Measurements from ENCODE around the gene ST8SIA4.

The ST8SIA4 gene

DNA sequence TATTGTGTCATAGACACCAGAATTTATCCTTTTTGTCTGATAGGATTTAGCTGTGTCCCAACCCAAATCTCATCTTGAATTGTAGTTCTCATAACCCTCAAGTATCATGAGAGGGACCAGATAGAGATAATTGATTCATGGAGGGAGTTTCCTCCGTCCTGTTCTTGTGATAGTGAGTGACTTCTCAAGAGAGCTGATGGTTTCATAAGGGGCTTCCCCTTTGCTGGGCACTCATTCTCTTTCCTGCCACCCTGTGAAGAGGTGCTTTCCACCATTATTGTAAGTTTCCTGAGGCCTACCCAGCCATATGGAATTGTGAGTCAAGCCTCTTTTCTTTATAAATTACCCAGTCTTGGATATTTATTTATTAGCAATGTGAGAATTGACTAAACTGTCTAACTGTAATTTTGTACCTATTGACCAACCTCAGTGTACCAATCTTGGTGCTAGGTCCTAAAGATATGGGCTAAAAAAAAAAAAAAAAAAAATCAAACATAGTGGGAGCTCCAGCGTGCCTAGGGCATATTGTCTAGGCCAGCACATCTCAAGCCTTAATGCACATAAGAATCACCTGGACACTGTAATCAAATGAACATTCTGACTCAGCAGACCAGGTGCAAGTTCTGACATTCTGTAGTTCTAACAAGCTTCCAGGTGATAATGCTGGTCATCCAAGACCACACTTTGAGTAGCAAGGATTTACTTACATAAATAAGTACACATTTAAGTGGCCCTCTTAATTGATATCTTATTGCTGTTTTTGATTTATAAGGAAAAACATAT, 30.5 kb downstream of the ST8SIA4 start:
- Histone ChIP-seq H3K9me3 (ENCODE audit: control insufficient read depth in 1 of 2, low read length in 2 of 2) (no peaks in the 10 kb centered on the region), H3K27ac (ENCODE audit: low read depth, low read length) (no peak overlapping the region), H3K4me3 (ENCODE audit: low read depth in 1 of 2, low read length in 2 of 2) (no peak overlapping the region), H3K36me3 (ENCODE audit: control insufficient read depth in 1 of 2, insufficient read depth in 2 of 2, low read length in 2 of 2) (no peaks in the 10 kb centered on the region), H3K4me1 (ENCODE audit: control insufficient read depth in 1 of 2, insufficient read depth in 2 of 2, low read length in 2 of 2) (no peaks in the 10 kb centered on the region), H3K27me3 (ENCODE audit: control insufficient read depth in 1 of 2, insufficient read depth in 2 of 2, low read length in 2 of 2) (no peaks in the 10 kb centered on the region), H3K9ac (ENCODE audit: low read depth in 1 of 2, low read length in 2 of 2) (no peak overlapping the region)

DNA sequence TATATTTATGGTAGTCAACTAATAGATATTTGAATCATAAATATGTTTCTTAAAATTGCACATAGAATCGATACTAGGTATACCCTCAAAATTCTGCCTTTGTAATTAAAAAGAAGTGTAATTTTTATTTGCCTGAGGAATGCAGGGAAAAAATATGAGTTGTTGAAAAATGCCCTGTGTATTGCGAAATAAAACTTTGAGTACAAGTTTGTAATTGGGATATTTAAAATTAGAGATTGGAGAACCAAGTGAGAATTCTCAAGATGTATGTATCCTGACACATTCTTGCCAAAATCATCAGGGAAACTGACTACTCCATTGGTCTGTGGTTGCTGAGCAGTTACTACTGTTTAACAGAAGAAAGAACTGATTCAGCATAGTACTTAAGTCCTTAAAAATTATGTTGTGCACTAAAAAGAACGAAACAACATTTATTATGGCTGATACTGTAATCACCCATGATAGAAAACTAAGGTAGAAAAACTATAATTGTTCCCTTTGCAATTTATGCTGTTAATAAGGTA, 36.0 kb downstream of the ST8SIA4 start:
- Histone ChIP-seq H3K4me3 (ENCODE audit: low read depth in 1 of 2, low read length in 2 of 2) (no peak overlapping the region), H3K27me3 (ENCODE audit: control insufficient read depth in 1 of 2, insufficient read depth in 2 of 2, low read length in 2 of 2) (no peaks in the 10 kb centered on the region), H3K36me3 (ENCODE audit: control insufficient read depth in 1 of 2, insufficient read depth in 2 of 2, low read length in 2 of 2) (no peaks in the 10 kb centered on the region), H3K4me1 (ENCODE audit: control insufficient read depth in 1 of 2, insufficient read depth in 2 of 2, low read length in 2 of 2) (no peaks in the 10 kb centered on the region), H3K9ac (ENCODE audit: low read depth in 1 of 2, low read length in 2 of 2) (no peak overlapping the region), H3K27ac (ENCODE audit: low read depth, low read length) (no peak overlapping the region), H3K9me3 (ENCODE audit: control insufficient read depth in 1 of 2, low read length in 2 of 2) (no peaks in the 10 kb centered on the region)

DNA sequence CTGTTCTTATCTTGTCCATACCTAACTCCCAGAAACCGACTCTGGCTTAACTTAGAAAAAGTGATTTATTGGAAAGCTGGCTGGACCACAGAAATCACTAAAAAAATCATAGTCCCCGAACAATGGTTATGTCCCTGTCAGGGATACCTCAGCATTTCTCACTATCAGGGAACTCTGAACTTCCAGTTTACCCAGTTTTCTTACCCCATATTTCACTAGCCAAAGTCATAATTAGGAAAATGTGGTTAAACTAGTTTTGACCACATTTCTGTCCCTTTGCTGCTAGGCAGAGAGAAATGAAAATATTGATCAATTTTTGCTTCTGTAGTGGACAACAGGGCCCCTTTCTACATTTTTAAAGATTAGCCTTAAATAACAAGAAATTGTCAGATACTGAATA, 38.2 kb downstream of the ST8SIA4 start:
- Histone ChIP-seq H3K4me1 (ENCODE audit: control insufficient read depth in 1 of 2, insufficient read depth in 2 of 2, low read length in 2 of 2) (no peaks in the 10 kb centered on the region), H3K4me3 (ENCODE audit: low read depth in 1 of 2, low read length in 2 of 2) (no peak overlapping the region), H3K9me3 (ENCODE audit: control insufficient read depth in 1 of 2, low read length in 2 of 2) (no peaks in the 10 kb centered on the region), H3K36me3 (ENCODE audit: control insufficient read depth in 1 of 2, insufficient read depth in 2 of 2, low read length in 2 of 2) (no peaks in the 10 kb centered on the region), H3K27ac (ENCODE audit: low read depth, low read length) (no peak overlapping the region), H3K27me3 (ENCODE audit: control insufficient read depth in 1 of 2, insufficient read depth in 2 of 2, low read length in 2 of 2) (no peaks in the 10 kb centered on the region), H3K9ac (ENCODE audit: low read depth in 1 of 2, low read length in 2 of 2) (no peak overlapping the region)

DNA sequence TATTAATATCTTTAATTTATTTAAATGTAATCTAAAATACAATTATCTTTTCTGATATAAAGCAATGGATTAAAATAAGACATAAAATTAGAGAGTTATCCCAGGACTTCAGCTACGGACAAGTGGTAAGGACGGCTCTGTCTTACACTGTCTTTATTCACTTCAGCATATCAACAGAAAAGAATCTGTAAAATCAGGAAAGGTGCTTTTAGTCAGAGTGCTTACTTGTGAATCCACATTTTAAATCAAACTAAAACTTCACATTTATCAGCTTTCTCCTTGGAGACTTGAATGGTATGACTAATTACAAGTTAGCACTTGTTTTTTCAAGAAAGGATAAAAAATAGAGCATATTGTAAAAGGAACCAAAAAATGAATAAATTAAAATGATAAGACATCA, 39.3 kb downstream of the ST8SIA4 start:
- H3K9me3 ChIP-seq (ENCODE audit: control insufficient read depth in 1 of 2, low read length in 2 of 2) = no peaks in the 10 kb centered on the region
- no peaks in the 10 kb centered on the region for H3K27me3 ChIP-seq (ENCODE audit: control insufficient read depth in 1 of 2, insufficient read depth in 2 of 2, low read length in 2 of 2)
- no peak overlapping the region for H3K9ac ChIP-seq (ENCODE audit: low read depth in 1 of 2, low read length in 2 of 2)
- no peak overlapping the region for H3K27ac ChIP-seq (ENCODE audit: low read depth, low read length)
- H3K36me3 ChIP-seq (ENCODE audit: control insufficient read depth in 1 of 2, insufficient read depth in 2 of 2, low read length in 2 of 2) = no peaks in the 10 kb centered on the region
- H3K4me1 ChIP-seq (ENCODE audit: control insufficient read depth in 1 of 2, insufficient read depth in 2 of 2, low read length in 2 of 2) = no peaks in the 10 kb centered on the region
- H3K4me3 ChIP-seq (ENCODE audit: low read depth in 1 of 2, low read length in 2 of 2) = no peak overlapping the region

DNA sequence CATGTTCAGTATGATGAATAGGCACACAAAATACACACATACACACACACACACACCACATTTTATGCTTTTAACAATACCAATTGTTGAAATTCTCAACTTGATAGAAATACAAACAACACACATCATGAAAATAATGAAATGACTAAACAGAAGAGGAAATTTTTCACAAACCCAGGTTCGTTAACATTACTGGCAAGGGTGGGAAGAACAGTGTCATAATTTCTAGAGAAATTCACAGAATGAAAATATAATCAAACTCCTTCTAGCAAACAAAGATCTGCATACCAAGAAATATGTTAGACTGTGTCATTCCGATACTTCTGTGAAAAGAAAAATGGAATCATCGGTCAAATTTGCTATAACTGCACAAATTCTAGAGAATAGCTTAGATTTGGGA, 41.9 kb downstream of the ST8SIA4 start:
- H3K9me3 ChIP-seq (ENCODE audit: control insufficient read depth in 1 of 2, low read length in 2 of 2) = no peaks in the 10 kb centered on the region
- no peaks in the 10 kb centered on the region for H3K27me3 ChIP-seq (ENCODE audit: control insufficient read depth in 1 of 2, insufficient read depth in 2 of 2, low read length in 2 of 2)
- no peak overlapping the region for H3K9ac ChIP-seq (ENCODE audit: low read depth in 1 of 2, low read length in 2 of 2)
- H3K4me3 ChIP-seq (ENCODE audit: low read depth in 1 of 2, low read length in 2 of 2) = no peak overlapping the region
- H3K27ac ChIP-seq (ENCODE audit: low read depth, low read length) = no peak overlapping the region
- no peaks in the 10 kb centered on the region for H3K36me3 ChIP-seq (ENCODE audit: control insufficient read depth in 1 of 2, insufficient read depth in 2 of 2, low read length in 2 of 2)
- no peaks in the 10 kb centered on the region for H3K4me1 ChIP-seq (ENCODE audit: control insufficient read depth in 1 of 2, insufficient read depth in 2 of 2, low read length in 2 of 2)

DNA sequence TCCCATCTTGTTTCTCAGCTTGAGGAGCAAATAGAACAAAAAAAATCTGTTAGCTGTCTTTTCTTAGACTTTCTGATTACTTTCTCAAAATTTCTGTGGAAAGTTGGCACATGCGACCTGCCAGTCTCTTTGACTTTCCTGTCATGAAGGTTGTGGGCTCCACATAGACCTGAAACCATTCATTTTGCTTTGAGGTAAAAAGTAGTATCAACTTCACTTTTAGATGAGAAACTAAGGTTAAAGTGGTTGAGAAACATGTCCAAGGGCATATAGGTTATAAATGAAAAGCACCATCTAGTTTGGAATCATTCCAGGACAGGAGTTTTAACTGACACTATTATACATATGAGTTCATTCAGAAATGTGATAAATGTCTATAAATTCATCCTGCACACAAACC, 42.7 kb downstream of the ST8SIA4 start:
- Histone ChIP-seq H3K9me3 (ENCODE audit: control insufficient read depth in 1 of 2, low read length in 2 of 2) (no peaks in the 10 kb centered on the region), H3K27ac (ENCODE audit: low read depth, low read length) (no peak overlapping the region), H3K4me1 (ENCODE audit: control insufficient read depth in 1 of 2, insufficient read depth in 2 of 2, low read length in 2 of 2) (no peaks in the 10 kb centered on the region), H3K36me3 (ENCODE audit: control insufficient read depth in 1 of 2, insufficient read depth in 2 of 2, low read length in 2 of 2) (no peaks in the 10 kb centered on the region), H3K27me3 (ENCODE audit: control insufficient read depth in 1 of 2, insufficient read depth in 2 of 2, low read length in 2 of 2) (no peaks in the 10 kb centered on the region), H3K4me3 (ENCODE audit: low read depth in 1 of 2, low read length in 2 of 2) (no peak overlapping the region), H3K9ac (ENCODE audit: low read depth in 1 of 2, low read length in 2 of 2) (no peak overlapping the region)

DNA sequence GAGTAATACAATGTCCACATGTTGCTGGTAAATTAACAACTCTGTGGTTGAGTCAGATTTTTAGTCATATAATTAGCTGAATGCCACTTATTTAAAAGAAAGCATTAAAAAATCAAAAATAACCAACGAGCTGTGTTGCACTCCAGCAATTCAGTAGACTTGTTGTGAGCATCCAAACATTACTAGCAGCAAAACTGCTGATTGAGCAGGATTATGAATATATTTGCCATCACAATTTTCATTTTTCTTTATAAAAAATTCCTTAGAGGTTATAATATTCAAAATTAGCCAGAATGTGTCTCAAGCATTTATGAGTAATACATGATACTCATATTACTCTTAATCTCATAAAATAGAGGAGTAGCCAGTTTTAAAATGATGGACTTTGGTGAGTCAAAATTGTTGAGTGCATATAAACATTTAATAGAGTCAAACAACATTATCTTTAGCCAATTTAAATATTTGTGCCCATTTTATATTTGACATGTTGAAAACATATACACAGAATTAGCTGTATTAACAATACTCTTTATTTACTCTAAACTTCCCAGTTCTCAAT, 44.0 kb downstream of the ST8SIA4 start:
- no peak overlapping the region for H3K9ac ChIP-seq (ENCODE audit: low read depth in 1 of 2, low read length in 2 of 2)
- H3K27ac ChIP-seq (ENCODE audit: low read depth, low read length) = no peak overlapping the region
- H3K4me1 ChIP-seq (ENCODE audit: control insufficient read depth in 1 of 2, insufficient read depth in 2 of 2, low read length in 2 of 2) = peaks cover 0 to 4% of the 10 kb centered on the region in 2 donors
- no peaks in the 10 kb centered on the region for H3K36me3 ChIP-seq (ENCODE audit: control insufficient read depth in 1 of 2, insufficient read depth in 2 of 2, low read length in 2 of 2)
- H3K27me3 ChIP-seq (ENCODE audit: control insufficient read depth in 1 of 2, insufficient read depth in 2 of 2, low read length in 2 of 2) = no peaks in the 10 kb centered on the region
- no peaks in the 10 kb centered on the region for H3K9me3 ChIP-seq (ENCODE audit: control insufficient read depth in 1 of 2, low read length in 2 of 2)
- H3K4me3 ChIP-seq (ENCODE audit: low read depth in 1 of 2, low read length in 2 of 2) = no peak overlapping the region

DNA sequence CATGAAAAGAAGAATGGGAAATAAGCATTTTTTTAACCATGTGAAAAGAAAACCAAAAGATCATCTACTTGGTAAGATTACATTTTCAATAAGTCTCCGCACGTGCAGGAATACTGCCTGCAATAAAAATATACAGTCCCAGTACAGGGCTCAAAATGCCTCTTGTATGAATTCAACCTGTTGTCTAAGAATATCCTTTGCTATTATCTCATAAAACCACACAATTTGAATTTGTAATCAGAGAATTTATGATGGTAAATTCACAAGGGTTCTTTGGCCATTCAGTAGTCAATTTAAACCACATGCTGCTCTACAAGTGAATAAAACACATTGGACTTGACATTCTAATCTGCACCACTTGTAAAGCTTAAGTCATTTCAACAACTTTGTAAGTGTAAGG, 46.6 kb downstream of the ST8SIA4 start:
- no peak overlapping the region for H3K4me3 ChIP-seq (ENCODE audit: low read depth in 1 of 2, low read length in 2 of 2)
- H3K9me3 ChIP-seq (ENCODE audit: control insufficient read depth in 1 of 2, low read length in 2 of 2) = no peaks in the 10 kb centered on the region
- no peaks in the 10 kb centered on the region for H3K36me3 ChIP-seq (ENCODE audit: control insufficient read depth in 1 of 2, insufficient read depth in 2 of 2, low read length in 2 of 2)
- H3K27ac ChIP-seq (ENCODE audit: low read depth, low read length) = no peak overlapping the region
- no peak overlapping the region for H3K9ac ChIP-seq (ENCODE audit: low read depth in 1 of 2, low read length in 2 of 2)
- H3K4me1 ChIP-seq (ENCODE audit: control insufficient read depth in 1 of 2, insufficient read depth in 2 of 2, low read length in 2 of 2) = peaks cover 0 to 4% of the 10 kb centered on the region in 2 donors
- H3K27me3 ChIP-seq (ENCODE audit: control insufficient read depth in 1 of 2, insufficient read depth in 2 of 2, low read length in 2 of 2) = no peaks in the 10 kb centered on the region

DNA sequence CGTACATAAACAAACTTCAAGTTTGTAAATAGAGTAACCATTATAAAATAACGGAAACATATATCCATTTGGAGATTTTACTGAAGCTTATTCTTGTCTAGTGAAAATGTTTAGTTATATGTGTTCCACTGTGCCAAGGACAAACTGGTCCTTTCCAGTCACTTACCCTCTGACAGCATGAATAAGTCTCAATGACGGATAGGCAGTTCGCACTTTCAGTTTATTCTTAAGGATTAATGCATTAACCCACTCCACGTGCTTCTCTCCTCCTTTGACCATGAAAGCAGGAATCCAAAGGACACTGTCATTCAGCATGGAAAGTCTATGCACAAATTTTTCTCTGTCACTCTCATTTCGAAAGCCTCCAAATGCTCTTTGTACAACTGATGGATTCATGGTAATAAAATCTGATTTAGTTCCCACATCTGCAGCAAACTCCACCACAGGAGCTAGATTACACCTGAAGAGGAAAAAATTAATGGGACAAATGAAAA, 47.1 kb downstream of the ST8SIA4 start:
- no peaks in the 10 kb centered on the region for H3K27me3 ChIP-seq (ENCODE audit: control insufficient read depth in 1 of 2, insufficient read depth in 2 of 2, low read length in 2 of 2)

GRCh38 chr5:100855295-100855694, 47.8 kb downstream of the ST8SIA4 start:
- no peak overlapping the region for H3K27ac ChIP-seq (ENCODE audit: low read depth, low read length)
- H3K4me1 ChIP-seq (ENCODE audit: control insufficient read depth in 1 of 2, insufficient read depth in 2 of 2, low read length in 2 of 2) = peaks cover 0 to 4% of the 10 kb centered on the region in 2 donors
- no peaks in the 10 kb centered on the region for H3K27me3 ChIP-seq (ENCODE audit: control insufficient read depth in 1 of 2, insufficient read depth in 2 of 2, low read length in 2 of 2)

More for the DNA sequence above, 47.1 kb downstream of the ST8SIA4 start:
- Histone ChIP-seq H3K4me3 (ENCODE audit: low read depth in 1 of 2, low read length in 2 of 2) (no peak overlapping the region), H3K27ac (ENCODE audit: low read depth, low read length) (no peak overlapping the region), H3K9me3 (ENCODE audit: control insufficient read depth in 1 of 2, low read length in 2 of 2) (no peaks in the 10 kb centered on the region), H3K36me3 (ENCODE audit: control insufficient read depth in 1 of 2, insufficient read depth in 2 of 2, low read length in 2 of 2) (no peaks in the 10 kb centered on the region), H3K4me1 (ENCODE audit: control insufficient read depth in 1 of 2, insufficient read depth in 2 of 2, low read length in 2 of 2) (peaks cover 0 to 4% of the 10 kb centered on the region in 2 donors), H3K9ac (ENCODE audit: low read depth in 1 of 2, low read length in 2 of 2) (no peak overlapping the region)

More at GRCh38 chr5:100855295-100855694, 47.8 kb downstream of the ST8SIA4 start:
- Histone ChIP-seq H3K9me3 (ENCODE audit: control insufficient read depth in 1 of 2, low read length in 2 of 2) (no peaks in the 10 kb centered on the region), H3K36me3 (ENCODE audit: control insufficient read depth in 1 of 2, insufficient read depth in 2 of 2, low read length in 2 of 2) (no peaks in the 10 kb centered on the region), H3K4me3 (ENCODE audit: low read depth in 1 of 2, low read length in 2 of 2) (no peak overlapping the region), H3K9ac (ENCODE audit: low read depth in 1 of 2, low read length in 2 of 2) (no peak overlapping the region)
